HEK293 (cell line): ENCODE data around the gene PRMT1.
A peak's percentile ranks its signal among the peaks of the same experiment; 100 is the strongest.

Experiments used
- FEZF1 ChIP-seq: fragments of 450-650 bp; formaldehyde crosslinking; IDR thresholded peaks from 2 replicates; pipeline ENCODE4 v1.5.1; 2016; ENCODE audit warnings: missing biosample characterization, missing genetic modification characterization
- GLI2 ChIP-seq: fragments of 450-650 bp; formaldehyde crosslinking; IDR thresholded peaks from 2 replicates; pipeline ENCODE4; 2017; ENCODE audit warnings: missing biosample characterization, missing genetic modification characterization, low read depth, borderline replicate concordance
- GLIS2 ChIP-seq: fragments of 450-650 bp; formaldehyde crosslinking; IDR thresholded peaks from 2 replicates; pipeline ENCODE4 v1.5.1; 2016; ENCODE audit warnings: missing biosample characterization, missing genetic modification characterization
- KLF1 ChIP-seq: fragments of 450-650 bp; formaldehyde crosslinking; IDR thresholded peaks from 2 replicates; pipeline ENCODE4 v1.5.1; 2016; ENCODE audit warnings: missing biosample characterization, missing genetic modification characterization
- ZIC2 ChIP-seq: fragments of 450-650 bp; formaldehyde crosslinking; IDR thresholded peaks from 2 replicates; pipeline ENCODE4 v1.5.1; 2016; ENCODE audit warnings: missing biosample characterization, missing genetic modification characterization
- ZNF10 ChIP-seq: fragments of 450-650 bp; formaldehyde crosslinking; IDR thresholded peaks from 2 replicates; pipeline ENCODE4 v1.5.1; 2017; ENCODE audit warnings: missing biosample characterization, missing genetic modification characterization
- ZNF140 ChIP-seq: fragments of 450-650 bp; formaldehyde crosslinking; IDR thresholded peaks from 2 replicates; pipeline ENCODE4 v1.5.1; 2016; ENCODE audit warnings: missing biosample characterization, missing genetic modification characterization
- ZNF223 ChIP-seq: fragments of 450-650 bp; formaldehyde crosslinking; IDR thresholded peaks from 2 replicates; pipeline ENCODE4 v1.5.1; 2016; ENCODE audit warnings: missing biosample characterization, missing genetic modification characterization
- ZNF311 ChIP-seq: fragments of 450-650 bp; formaldehyde crosslinking; IDR thresholded peaks from 2 replicates; pipeline ENCODE4 v1.5.1; 2017; ENCODE audit warnings: missing biosample characterization, missing genetic modification characterization, borderline replicate concordance
- ZNF423 ChIP-seq: fragments of 450-650 bp; formaldehyde crosslinking; IDR thresholded peaks from 2 replicates; pipeline ENCODE4 v1.5.1; 2016; ENCODE audit warnings: missing biosample characterization, missing genetic modification characterization
- ZNF510 ChIP-seq: fragments of 450-650 bp; formaldehyde crosslinking; IDR thresholded peaks from 2 replicates; pipeline ENCODE4 v1.5.1; 2018; ENCODE audit warnings: mild to moderate bottlenecking, missing genetic modification characterization, missing biosample characterization; ENCODE audit not compliant: insufficient replicate concordance
- ZNF585B ChIP-seq: fragments of 450-650 bp; formaldehyde crosslinking; IDR thresholded peaks from 2 replicates; pipeline ENCODE4 v1.5.1; 2016; ENCODE audit warnings: missing biosample characterization, missing genetic modification characterization
- ZNF626 ChIP-seq: fragments of 450-650 bp; sonication (Bioruptor Pico); formaldehyde crosslinking; IDR thresholded peaks from 2 replicates; pipeline ENCODE4 v1.5.1; 2018; ENCODE audit warnings: missing biosample characterization, missing genetic modification characterization, inconsistent platforms
- TF ChIP-seq, protein P1 (sequence below): fragments of 450-650 bp; formaldehyde crosslinking; IDR thresholded peaks from 2 replicates; pipeline ENCODE4 v1.5.1; 2016; ENCODE audit warnings: missing biosample characterization, missing genetic modification characterization, borderline replicate concordance
- TF ChIP-seq, protein P2 (sequence below): fragments of 450-650 bp; formaldehyde crosslinking; IDR thresholded peaks from 2 replicates; pipeline ENCODE4 v1.5.1; 2016; ENCODE audit warnings: missing biosample characterization, missing genetic modification characterization
- TF ChIP-seq, protein P3 (sequence below): fragments of 450-650 bp; formaldehyde crosslinking; optimal IDR thresholded peaks from 2 replicates; pipeline ENCODE3; 2016; ENCODE audit warnings: missing biosample characterization, mild to moderate bottlenecking, missing genetic modification characterization
- TF ChIP-seq, protein P4 (sequence below): fragments of 450-650 bp; formaldehyde crosslinking; IDR thresholded peaks from 2 replicates; pipeline ENCODE4 v1.5.1; 2016; ENCODE audit warnings: missing biosample characterization, missing genetic modification characterization
- TF ChIP-seq, protein P5 (sequence below): fragments of 450-650 bp; formaldehyde crosslinking; IDR thresholded peaks from 2 replicates; pipeline ENCODE4 v1.5.1; 2017; ENCODE audit warnings: missing biosample characterization, missing genetic modification characterization
- TF ChIP-seq, protein P6 (sequence below): fragments of 450-650 bp; formaldehyde crosslinking; IDR thresholded peaks from 2 replicates; pipeline ENCODE4 v1.5.1; 2016; ENCODE audit warnings: missing biosample characterization, missing genetic modification characterization
- TF ChIP-seq, protein P7 (sequence below): fragments of 450-650 bp; formaldehyde crosslinking; IDR thresholded peaks from 2 replicates; pipeline ENCODE4 v1.5.1; 2016; ENCODE audit warnings: missing biosample characterization, missing genetic modification characterization
- TF ChIP-seq, protein P8 (sequence below): fragments of 450-650 bp; formaldehyde crosslinking; IDR thresholded peaks from 2 replicates; pipeline ENCODE4 v1.5.1; 2016; ENCODE audit warnings: missing biosample characterization, missing genetic modification characterization

Gene PRMT1

DNA sequence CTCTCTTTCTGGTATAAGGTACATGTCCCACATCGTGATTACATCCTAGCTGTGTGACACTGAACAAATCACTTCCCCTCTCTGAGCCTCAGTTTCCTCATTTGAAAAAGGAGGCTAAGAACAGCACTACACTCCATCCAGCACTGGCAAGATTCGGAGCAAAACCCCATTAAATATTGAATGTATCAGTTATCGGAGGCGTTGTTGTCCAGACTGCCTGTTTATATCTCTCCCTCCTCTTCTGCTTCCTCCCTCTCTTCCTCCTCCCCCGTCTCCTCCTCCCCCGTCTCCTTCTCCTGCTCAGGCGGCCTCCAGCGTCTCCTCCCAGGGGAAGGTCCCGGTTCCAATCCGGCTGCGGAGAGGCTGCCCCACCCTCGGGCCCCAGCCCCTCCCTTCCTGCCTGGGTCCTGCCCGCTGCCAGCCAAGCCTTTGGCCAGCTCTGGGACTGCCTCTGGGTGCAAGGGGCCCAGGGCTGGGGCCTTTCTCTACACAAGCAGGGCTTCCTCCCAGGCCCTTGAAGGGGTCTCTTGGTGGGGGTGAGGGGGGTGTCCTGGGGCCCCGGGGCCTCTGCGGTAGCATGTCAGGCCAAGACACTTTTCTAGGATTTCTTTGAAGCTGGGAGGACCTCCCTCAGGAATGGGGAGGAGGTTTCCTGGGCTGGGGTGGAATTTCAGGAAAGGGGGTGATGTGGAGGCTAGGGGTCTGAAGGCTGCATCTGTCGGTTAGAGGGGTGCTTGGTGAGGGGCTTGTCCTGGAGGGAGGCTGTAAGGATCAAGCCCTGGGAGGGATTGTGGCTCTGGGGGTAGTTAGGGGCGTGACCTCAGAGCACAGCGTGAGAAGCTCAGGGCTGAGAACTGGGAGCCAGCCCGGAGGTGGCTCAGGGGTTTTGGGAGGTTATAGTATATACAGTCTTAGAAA is 39.0 kb upstream of the PRMT1 start (continued):
- no peak for TF ChIP-seq ZNF510 (tag by site-specific recombination)
- TF ChIP-seq ZIC2 (tag by site-specific recombination) = no peak
- TF ChIP-seq, protein P1, sequence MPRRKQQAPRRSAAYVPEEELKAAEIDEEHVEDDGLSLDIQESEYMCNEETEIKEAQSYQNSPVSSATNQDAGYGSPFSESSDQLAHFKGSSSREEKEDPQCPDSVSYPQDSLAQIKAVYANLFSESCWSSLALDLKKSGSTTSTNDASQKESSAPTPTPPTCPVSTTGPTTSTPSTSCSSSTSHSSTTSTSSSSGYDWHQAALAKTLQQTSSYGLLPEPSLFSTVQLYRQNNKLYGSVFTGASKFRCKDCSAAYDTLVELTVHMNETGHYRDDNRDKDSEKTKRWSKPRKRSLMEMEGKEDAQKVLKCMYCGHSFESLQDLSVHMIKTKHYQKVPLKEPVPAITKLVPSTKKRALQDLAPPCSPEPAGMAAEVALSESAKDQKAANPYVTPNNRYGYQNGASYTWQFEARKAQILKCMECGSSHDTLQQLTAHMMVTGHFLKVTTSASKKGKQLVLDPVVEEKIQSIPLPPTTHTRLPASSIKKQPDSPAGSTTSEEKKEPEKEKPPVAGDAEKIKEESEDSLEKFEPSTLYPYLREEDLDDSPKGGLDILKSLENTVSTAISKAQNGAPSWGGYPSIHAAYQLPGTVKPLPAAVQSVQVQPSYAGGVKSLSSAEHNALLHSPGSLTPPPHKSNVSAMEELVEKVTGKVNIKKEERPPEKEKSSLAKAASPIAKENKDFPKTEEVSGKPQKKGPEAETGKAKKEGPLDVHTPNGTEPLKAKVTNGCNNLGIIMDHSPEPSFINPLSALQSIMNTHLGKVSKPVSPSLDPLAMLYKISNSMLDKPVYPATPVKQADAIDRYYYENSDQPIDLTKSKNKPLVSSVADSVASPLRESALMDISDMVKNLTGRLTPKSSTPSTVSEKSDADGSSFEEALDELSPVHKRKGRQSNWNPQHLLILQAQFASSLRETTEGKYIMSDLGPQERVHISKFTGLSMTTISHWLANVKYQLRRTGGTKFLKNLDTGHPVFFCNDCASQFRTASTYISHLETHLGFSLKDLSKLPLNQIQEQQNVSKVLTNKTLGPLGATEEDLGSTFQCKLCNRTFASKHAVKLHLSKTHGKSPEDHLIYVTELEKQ = no peak
- no peak for TF ChIP-seq FEZF1
- TF ChIP-seq, protein P2, sequence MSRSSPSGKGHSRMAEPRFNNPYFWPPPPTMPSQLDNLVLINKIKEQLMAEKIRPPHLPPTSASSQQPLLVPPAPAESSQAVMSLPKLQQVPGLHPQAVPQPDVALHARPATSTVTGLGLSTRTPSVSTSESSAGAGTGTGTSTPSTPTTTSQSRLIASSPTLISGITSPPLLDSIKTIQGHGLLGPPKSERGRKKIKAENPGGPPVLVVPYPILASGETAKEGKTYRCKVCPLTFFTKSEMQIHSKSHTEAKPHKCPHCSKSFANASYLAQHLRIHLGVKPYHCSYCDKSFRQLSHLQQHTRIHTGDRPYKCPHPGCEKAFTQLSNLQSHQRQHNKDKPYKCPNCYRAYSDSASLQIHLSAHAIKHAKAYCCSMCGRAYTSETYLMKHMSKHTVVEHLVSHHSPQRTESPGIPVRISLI (tag by site-specific recombination) = no peak
- TF ChIP-seq ZNF311 (tag by site-specific recombination) = no peak
- no peak for TF ChIP-seq ZNF585B
- TF ChIP-seq GLI2 (tag by site-specific recombination) = no peak
- TF ChIP-seq, protein P3, sequence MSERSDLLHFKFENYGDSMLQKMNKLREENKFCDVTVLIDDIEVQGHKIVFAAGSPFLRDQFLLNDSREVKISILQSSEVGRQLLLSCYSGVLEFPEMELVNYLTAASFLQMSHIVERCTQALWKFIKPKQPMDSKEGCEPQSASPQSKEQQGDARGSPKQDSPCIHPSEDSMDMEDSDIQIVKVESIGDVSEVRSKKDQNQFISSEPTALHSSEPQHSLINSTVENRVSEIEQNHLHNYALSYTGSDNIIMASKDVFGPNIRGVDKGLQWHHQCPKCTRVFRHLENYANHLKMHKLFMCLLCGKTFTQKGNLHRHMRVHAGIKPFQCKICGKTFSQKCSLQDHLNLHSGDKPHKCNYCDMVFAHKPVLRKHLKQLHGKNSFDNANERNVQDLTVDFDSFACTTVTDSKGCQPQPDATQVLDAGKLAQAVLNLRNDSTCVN = no peak
- peak; percentile 99 for TF ChIP-seq ZNF10 (tag by site-specific recombination)
- no peak for TF ChIP-seq ZNF626 (tag by site-specific recombination)
- TF ChIP-seq, protein P4, sequence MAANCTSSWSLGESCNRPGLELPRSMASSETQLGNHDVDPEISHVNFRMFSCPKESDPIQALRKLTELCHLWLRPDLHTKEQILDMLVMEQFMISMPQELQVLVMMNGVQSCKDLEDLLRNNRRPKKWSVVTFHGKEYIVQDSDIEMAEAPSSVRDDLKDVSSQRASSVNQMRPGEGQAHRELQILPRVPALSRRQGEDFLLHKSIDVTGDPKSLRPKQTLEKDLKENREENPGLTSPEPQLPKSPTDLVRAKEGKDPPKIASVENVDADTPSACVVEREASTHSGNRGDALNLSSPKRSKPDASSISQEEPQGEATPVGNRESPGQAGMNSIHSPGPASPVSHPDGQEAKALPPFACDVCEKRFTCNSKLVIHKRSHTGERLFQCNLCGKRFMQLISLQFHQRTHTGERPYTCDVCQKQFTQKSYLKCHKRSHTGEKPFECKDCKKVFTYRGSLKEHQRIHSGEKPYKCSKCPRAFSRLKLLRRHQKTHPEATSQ (tag by site-specific recombination) = no peak
- TF ChIP-seq, protein P5, sequence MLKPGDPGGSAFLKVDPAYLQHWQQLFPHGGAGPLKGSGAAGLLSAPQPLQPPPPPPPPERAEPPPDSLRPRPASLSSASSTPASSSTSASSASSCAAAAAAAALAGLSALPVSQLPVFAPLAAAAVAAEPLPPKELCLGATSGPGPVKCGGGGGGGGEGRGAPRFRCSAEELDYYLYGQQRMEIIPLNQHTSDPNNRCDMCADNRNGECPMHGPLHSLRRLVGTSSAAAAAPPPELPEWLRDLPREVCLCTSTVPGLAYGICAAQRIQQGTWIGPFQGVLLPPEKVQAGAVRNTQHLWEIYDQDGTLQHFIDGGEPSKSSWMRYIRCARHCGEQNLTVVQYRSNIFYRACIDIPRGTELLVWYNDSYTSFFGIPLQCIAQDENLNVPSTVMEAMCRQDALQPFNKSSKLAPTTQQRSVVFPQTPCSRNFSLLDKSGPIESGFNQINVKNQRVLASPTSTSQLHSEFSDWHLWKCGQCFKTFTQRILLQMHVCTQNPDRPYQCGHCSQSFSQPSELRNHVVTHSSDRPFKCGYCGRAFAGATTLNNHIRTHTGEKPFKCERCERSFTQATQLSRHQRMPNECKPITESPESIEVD (tag by site-specific recombination) = no peak
- TF ChIP-seq, protein P6, sequence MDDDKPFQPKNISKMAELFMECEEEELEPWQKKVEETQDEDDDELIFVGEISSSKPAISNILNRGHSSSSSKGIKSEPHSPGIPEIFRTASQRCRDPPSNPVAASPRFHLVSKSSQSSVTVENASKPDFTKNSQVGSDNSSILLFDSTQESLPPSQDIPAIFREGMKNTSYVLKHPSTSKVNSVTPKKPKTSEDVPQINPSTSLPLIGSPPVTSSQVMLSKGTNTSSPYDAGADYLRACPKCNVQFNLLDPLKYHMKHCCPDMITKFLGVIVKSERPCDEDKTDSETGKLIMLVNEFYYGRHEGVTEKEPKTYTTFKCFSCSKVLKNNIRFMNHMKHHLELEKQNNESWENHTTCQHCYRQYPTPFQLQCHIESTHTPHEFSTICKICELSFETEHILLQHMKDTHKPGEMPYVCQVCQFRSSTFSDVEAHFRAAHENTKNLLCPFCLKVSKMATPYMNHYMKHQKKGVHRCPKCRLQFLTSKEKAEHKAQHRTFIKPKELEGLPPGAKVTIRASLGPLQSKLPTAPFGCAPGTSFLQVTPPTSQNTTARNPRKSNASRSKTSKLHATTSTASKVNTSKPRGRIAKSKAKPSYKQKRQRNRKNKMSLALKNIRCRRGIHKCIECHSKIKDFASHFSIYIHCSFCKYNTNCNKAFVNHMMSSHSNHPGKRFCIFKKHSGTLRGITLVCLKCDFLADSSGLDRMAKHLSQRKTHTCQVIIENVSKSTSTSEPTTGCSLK (tag by site-specific recombination) = no peak
- TF ChIP-seq ZNF223 (tag by site-specific recombination) = no peak
- TF ChIP-seq, protein P7, sequence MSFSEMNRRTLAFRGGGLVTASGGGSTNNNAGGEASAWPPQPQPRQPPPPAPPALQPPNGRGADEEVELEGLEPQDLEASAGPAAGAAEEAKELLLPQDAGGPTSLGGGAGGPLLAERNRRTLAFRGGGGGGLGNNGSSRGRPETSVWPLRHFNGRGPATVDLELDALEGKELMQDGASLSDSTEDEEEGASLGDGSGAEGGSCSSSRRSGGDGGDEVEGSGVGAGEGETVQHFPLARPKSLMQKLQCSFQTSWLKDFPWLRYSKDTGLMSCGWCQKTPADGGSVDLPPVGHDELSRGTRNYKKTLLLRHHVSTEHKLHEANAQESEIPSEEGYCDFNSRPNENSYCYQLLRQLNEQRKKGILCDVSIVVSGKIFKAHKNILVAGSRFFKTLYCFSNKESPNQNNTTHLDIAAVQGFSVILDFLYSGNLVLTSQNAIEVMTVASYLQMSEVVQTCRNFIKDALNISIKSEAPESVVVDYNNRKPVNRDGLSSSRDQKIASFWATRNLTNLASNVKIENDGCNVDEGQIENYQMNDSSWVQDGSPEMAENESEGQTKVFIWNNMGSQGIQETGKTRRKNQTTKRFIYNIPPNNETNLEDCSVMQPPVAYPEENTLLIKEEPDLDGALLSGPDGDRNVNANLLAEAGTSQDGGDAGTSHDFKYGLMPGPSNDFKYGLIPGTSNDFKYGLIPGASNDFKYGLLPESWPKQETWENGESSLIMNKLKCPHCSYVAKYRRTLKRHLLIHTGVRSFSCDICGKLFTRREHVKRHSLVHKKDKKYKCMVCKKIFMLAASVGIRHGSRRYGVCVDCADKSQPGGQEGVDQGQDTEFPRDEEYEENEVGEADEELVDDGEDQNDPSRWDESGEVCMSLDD (tag by site-specific recombination) = no peak
- TF ChIP-seq KLF1 = peak; percentile 86
- peak; percentile 79 for TF ChIP-seq ZNF423 (tag by site-specific recombination)
- TF ChIP-seq GLIS2 (tag by site-specific recombination) = peak; percentile 71
- TF ChIP-seq, protein P8, sequence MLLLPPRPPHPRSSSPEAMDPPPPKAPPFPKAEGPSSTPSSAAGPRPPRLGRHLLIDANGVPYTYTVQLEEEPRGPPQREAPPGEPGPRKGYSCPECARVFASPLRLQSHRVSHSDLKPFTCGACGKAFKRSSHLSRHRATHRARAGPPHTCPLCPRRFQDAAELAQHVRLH (tag by site-specific recombination) = 0 out of 2 replicates have a peak, but pooled peaks have one; percentile 16
- no peak for TF ChIP-seq ZNF140 (tag by site-specific recombination)
